ENCODE results near the gene MORF4L2.
"Not testable (repeated sequence)": the region's sequence is repeated elsewhere in the genome, so short reads cannot be mapped to it uniquely, and the experiment has no call there.

- TF ChIP-seq, protein P1, sequence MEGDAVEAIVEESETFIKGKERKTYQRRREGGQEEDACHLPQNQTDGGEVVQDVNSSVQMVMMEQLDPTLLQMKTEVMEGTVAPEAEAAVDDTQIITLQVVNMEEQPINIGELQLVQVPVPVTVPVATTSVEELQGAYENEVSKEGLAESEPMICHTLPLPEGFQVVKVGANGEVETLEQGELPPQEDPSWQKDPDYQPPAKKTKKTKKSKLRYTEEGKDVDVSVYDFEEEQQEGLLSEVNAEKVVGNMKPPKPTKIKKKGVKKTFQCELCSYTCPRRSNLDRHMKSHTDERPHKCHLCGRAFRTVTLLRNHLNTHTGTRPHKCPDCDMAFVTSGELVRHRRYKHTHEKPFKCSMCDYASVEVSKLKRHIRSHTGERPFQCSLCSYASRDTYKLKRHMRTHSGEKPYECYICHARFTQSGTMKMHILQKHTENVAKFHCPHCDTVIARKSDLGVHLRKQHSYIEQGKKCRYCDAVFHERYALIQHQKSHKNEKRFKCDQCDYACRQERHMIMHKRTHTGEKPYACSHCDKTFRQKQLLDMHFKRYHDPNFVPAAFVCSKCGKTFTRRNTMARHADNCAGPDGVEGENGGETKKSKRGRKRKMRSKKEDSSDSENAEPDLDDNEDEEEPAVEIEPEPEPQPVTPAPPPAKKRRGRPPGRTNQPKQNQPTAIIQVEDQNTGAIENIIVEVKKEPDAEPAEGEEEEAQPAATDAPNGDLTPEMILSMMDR (conservative IDR thresholded peaks at IDR 0.05; ENCODE audit: low read length): not testable (repeated sequence)
- TF ChIP-seq EZH2phosphoT487 (IDR thresholded peaks at IDR 0.05; ENCODE audit: borderline replicate concordance, low read depth, low read length): not testable (repeated sequence)
Measured at GRCh38 chrX:103657066-103657465, 29.4 kb downstream of the MORF4L2 start.

Measured in OCI-LY7 (cell line).